GM12872 (cell line): Measurements from ENCODE around the gene GAS2L3.
A peak's percentile ranks its signal among the peaks of the same experiment; 100 is the strongest.

ENCODE experiments used
- TF ChIP-seq, protein P1 (sequence below): IDR thresholded peaks from 3 replicates; pipeline ENCODE4 v1.5.1; 2011; ENCODE audit warnings: low read depth, mild to moderate bottlenecking, low read length, moderate library complexity; ENCODE audit not compliant: insufficient read depth

Gene GAS2L3

DNA sequence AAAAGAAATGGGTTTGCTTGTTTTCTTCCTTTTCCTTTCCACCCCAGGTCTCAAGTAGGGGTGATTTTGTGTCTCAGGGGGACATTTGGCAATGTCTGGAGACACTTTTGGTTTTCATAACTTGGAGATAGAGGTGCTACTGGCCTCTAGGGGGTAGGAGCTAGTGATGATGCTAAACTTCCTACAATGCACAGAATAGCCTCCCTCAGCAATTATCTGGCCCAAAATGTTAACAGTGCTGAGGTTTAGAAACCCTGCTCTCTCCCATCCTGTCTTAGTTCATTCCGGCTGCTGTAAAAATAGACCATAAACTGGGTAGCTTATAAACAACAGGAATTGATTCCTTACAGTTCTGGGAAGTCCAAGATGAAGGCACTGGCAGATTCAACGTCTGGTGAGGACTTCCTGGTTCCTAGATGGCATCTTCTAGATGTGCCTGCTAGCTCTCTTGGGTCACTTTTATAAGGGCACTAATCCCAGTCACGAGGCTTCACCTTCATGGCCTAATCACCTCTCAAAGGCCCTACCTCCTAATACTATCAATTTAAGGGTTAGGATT is 7.4 kb upstream of the GAS2L3 start:
- TF ChIP-seq, protein P1, sequence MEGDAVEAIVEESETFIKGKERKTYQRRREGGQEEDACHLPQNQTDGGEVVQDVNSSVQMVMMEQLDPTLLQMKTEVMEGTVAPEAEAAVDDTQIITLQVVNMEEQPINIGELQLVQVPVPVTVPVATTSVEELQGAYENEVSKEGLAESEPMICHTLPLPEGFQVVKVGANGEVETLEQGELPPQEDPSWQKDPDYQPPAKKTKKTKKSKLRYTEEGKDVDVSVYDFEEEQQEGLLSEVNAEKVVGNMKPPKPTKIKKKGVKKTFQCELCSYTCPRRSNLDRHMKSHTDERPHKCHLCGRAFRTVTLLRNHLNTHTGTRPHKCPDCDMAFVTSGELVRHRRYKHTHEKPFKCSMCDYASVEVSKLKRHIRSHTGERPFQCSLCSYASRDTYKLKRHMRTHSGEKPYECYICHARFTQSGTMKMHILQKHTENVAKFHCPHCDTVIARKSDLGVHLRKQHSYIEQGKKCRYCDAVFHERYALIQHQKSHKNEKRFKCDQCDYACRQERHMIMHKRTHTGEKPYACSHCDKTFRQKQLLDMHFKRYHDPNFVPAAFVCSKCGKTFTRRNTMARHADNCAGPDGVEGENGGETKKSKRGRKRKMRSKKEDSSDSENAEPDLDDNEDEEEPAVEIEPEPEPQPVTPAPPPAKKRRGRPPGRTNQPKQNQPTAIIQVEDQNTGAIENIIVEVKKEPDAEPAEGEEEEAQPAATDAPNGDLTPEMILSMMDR = peak; percentile 10; the same call in 1 of the 3 replicates

DNA sequence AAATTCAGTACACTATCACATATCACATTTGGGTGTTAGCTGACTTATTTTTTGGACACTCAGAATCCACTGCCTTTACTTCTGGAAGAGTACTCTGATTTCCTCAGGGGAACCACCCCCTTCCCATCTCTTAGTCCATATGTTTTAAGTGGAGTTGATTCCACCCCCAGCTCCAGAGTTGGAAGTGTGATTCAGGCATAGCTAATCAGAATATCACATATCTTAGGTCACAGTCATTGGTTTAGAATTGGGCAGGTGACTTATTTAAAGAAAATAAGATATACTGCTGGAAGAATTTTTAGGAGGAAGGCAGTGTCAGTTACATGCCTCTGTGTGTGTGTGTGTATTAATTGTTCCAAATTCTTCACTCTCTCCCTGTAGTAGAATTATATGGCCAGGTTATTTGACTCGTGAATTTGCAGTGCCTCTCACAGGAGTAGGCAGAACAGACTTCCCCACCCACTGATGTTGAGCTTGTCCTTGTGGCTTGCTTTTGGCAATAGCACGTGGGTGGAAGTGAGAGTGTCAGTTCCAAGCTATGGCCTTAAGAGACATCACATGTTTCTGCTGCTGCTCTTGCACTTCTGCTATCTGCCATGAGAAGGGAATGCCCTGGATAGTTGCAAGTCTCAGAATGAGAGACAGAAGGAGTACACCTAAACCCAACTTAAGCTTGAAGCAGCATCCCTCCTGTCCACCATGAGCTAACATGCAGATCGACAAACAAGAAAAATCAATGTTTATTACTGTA is 6.4 kb upstream of the GAS2L3 start:
- TF ChIP-seq, protein P1 = no peak

DNA sequence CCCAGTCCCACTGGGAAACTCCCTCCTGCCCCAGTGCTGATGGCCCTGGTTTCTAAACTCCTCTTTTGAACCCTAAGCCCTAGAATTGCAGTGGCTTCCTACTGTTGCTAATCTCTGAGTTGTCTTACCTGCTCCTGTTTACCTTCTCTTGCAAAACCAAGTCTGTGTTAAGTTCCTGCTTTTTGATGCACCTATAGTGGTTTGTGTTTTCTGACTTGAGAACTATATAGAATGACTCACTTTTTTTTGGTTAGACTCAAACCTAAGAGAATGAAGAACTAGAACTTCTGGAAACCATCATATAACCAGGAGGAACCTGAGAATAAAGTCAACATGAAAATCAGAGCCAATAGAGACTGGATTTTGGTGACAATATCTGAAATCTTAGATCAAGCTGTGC is 5.5 kb upstream of the GAS2L3 start:
- TF ChIP-seq, protein P1 = no peak

DNA sequence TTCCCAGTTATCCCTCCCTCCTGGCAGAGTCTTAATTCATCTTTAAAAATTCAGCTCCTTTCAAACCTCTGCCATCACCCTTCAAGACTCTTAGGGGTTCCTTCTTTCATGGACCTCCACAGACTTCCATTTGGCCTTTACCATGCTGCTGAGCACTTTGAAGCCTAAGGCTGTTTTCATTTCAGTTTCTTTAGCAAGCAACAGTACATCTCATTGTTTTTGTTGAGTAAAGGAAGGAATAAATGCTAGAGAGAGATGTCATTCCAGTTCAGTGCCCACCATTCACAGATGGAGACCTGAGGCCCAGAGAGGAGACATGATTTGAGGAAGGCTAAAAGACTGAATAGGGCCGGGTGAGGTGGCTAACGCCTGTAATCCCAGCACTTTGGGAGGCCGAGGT is 1.3 kb upstream of the GAS2L3 start:
- TF ChIP-seq, protein P1 = no peak

DNA sequence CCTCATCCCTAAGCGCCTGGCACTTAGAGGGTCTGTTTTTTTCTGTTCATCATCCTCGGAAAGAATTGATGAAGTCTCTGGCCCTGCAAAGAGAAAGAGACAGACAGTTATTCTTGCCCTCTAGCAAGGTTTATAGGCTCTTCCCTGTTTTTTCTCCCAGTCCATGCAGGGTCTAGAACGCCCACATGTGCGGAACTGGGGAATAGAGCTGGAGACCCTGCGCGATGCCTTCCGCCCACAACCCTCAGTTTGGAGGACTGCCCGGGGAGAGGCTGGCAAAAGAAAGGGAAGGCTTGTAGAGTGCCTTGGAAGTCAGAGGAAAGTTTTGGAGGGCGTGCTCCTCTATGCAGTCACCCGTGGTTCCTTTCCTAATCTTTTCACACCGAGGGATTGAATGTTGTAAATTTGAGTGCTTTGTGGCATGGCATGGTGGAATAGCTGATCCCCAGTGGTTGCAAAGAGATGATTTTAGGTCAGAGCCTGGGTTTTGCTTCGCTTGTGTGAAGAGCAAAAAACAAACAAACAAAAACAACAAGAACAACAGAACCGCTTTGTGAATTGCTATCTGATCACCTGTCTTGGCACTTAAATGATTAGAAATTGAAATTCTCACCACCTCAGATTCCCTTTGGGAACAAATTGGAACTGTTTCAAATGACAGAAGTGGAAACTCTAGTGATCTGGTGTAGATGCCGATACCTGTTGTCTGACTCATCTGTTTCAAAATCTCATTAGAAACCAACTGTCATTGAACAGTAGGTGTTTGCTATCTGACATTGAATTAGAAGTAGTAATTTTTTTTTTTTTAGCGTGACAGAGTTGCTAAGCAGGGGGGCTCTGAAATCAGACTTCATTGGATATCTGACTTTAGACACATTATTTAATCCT is 947 bp downstream of the GAS2L3 start:
- TF ChIP-seq, protein P1 = no peak

DNA sequence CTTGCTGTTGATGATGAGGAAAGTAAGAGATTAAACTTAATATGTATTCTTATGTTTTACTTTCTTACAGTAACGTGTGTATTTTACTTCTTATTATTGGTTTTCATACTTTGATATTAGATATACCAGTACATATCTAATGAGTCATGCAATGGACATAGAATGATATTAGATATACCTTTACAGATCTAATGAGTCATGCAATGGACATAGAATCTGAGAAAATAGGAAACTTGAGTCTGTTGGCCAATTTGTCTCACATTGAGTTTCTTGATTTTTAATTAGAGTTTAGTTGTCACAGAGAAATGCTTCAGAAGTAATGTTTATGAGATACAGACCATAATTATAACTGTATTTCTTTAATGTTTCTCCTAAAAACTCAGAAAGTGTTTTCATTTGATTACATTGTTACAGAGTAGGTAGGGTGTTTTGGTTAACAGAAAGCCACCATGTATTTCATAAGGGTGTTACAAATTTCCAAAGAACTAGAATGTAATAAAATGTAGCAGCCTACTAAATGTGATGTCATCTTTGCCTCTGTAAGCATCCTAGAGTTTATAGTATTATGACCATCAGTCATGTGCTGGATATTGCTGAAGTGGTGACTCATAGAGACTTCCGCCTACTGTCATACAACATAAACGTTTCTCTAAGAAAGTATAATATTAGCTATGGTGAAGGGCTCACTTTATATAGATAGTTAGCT is 3.0 kb downstream of the GAS2L3 start:
- TF ChIP-seq, protein P1 = no peak

DNA sequence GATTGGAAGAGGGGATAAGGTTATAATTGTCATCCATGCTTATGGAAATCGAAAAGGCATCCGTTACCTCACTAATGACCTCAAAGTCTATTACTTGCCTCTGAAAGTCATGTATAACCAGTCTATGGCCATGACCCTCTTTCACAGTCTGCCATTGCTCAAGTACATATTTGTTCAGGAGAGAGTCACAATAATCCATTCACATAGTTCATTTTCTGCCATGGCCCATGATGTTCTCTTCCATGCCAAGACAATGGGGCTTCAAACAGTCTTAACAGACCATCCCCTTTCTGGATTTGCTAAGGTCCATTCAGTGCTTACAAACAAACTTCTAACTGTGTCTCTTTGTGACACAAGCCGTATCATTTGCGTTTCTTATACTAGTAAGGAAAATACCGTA is 5.4 kb downstream of the GAS2L3 start:
- TF ChIP-seq, protein P1 = no peak
